Esophagus muscularis mucosa (tissue), 3 donors: ENCODE results near the gene OSBPL9.

Source experiments
- CTCF ChIP-seq, 3 experiments: fragments of 200-600 bp in 2 of 3; fragments of 450-650 bp in 1 of 3; sonication (generic) in 2 of 3; IDR thresholded peaks; one replicate each; pipeline ENCODE4 v1.5.1; 2017 to 2019; ENCODE audit warnings: antibody characterized with exemption in 3 of 3, mild to moderate bottlenecking in 2 of 3, moderate library complexity in 1 of 3
- POLR2AphosphoS5 ChIP-seq, 2 donors: sonication (generic); formaldehyde crosslinking; IDR thresholded peaks; one replicate each; pipeline ENCODE4 v1.6.1; 2017; ENCODE audit warnings: antibody characterized with exemption in 2 of 2

- TF ChIP-seq CTCF (IDR thresholded peaks at IDR 0.05) (no peak), POLR2AphosphoS5 (IDR thresholded peaks at IDR 0.05) (no peak)
These were observed 49.2 kb upstream of the OSBPL9 start for GRCh38 chr1:51567653-51568052.
